HG03469 (cell line): ENCODE results near the gene SRP72.
"Not testable (repeated sequence)": the region's sequence is repeated elsewhere in the genome, so short reads cannot be mapped to it uniquely, and the experiment has no call there.

ENCODE experiments used
- ATAC-seq: cut with Tn5 transposase; IDR thresholded peaks from one replicate; pipeline ENCODE4 v1.9.1; 2021; ENCODE audit warnings: mild to moderate bottlenecking, moderate library complexity, moderate number of reproducible peaks; ENCODE audit not compliant: unreplicated experiment

SRP72 gene

GRCh38 chr4:56467284-56468096 is at the start of gene SRP72:
TSS of gene SRP72 (plus strand) at chr4:56467617. CDS start at chr4:56467636, 19 bp downstream.
- ATAC-seq: peak; percentile 86

GRCh38 chr4:56424176-56424575 is 43.2 kb upstream of the SRP72 start:
- ATAC-seq: no peak

GRCh38 chr4:56424697-56425514 is 42.5 kb upstream of the SRP72 start:
- no peak for ATAC-seq

GRCh38 chr4:56425518-56425917 is 41.9 kb upstream of the SRP72 start:
- ATAC-seq: no peak

- ATAC-seq: peak; percentile 62
Observed at GRCh38 chr4:56426273-56426672, 41.1 kb upstream of the SRP72 start.

GRCh38 chr4:56427179-56427578 is 40.2 kb upstream of the SRP72 start:
- ATAC-seq: no peak

- ATAC-seq: no peak
Observed at GRCh38 chr4:56430203-56430602, 37.2 kb upstream of the SRP72 start.

- ATAC-seq: no peak
Observed at GRCh38 chr4:56433280-56433679, 34.1 kb upstream of the SRP72 start.

GRCh38 chr4:56434599-56435139 is 32.7 kb upstream of the SRP72 start:
- no peak for ATAC-seq

GRCh38 chr4:56435140-56435926 is 32.1 kb upstream of the SRP72 start, which contains the start of gene PPAT:
TSS of gene PPAT (minus strand) at chr4:56435615. CDS start at chr4:56435477, 138 bp downstream.
- peak; percentile 64 for ATAC-seq

GRCh38 chr4:56438766-56439165 is 28.7 kb upstream of the SRP72 start:
- no peak for ATAC-seq

- no peak for ATAC-seq
Observed at GRCh38 chr4:56440983-56441382, 26.4 kb upstream of the SRP72 start.

GRCh38 chr4:56444719-56445118 is 22.7 kb upstream of the SRP72 start:
- no peak for ATAC-seq

- no peak for ATAC-seq
Observed at GRCh38 chr4:56445699-56446098, 21.7 kb upstream of the SRP72 start.

GRCh38 chr4:56448301-56448700 is 19.1 kb upstream of the SRP72 start:
- ATAC-seq: no peak

- ATAC-seq: not testable (repeated sequence)
Observed at GRCh38 chr4:56449475-56449874, 17.9 kb upstream of the SRP72 start.

- no peak for ATAC-seq
Observed at GRCh38 chr4:56450342-56450741, 17.1 kb upstream of the SRP72 start.

- no peak for ATAC-seq
Observed at GRCh38 chr4:56460085-56460484, 7.3 kb upstream of the SRP72 start.

- no peak for ATAC-seq
Observed at GRCh38 chr4:56462157-56462556, 5.3 kb upstream of the SRP72 start.

GRCh38 chr4:56463711-56464110 is 3.7 kb upstream of the SRP72 start:
- no peak for ATAC-seq

- ATAC-seq: no peak
Observed at GRCh38 chr4:56464581-56464980, 2.8 kb upstream of the SRP72 start.
